ENCODE results near the gene CUBN.

CUBN gene

DNA sequence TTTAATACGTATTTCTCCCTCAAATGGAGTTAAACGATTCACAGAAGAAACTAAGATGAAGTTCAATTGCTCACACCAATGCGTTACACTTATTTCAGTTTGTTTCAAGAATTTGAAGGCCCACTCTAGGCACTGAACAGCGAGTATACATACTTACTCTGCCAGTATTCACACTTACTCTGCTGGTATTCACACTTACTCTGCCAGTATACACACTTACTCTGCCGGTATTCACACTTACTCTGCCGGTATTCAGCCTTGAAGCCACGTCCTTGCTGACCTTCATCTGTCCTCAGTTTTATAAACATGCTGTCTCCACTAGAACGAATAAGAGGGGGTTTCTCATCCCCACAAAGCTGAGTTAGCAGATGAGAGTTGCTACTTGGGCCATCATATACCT, 86.0 kb downstream of the CUBN start:
- TF ChIP-seq, protein P1, sequence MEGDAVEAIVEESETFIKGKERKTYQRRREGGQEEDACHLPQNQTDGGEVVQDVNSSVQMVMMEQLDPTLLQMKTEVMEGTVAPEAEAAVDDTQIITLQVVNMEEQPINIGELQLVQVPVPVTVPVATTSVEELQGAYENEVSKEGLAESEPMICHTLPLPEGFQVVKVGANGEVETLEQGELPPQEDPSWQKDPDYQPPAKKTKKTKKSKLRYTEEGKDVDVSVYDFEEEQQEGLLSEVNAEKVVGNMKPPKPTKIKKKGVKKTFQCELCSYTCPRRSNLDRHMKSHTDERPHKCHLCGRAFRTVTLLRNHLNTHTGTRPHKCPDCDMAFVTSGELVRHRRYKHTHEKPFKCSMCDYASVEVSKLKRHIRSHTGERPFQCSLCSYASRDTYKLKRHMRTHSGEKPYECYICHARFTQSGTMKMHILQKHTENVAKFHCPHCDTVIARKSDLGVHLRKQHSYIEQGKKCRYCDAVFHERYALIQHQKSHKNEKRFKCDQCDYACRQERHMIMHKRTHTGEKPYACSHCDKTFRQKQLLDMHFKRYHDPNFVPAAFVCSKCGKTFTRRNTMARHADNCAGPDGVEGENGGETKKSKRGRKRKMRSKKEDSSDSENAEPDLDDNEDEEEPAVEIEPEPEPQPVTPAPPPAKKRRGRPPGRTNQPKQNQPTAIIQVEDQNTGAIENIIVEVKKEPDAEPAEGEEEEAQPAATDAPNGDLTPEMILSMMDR (IDR thresholded peaks at IDR 0.05; ENCODE audit: low read depth, low read length), result no peak
- no peak overlapping the region for H3K4me3 ChIP-seq (replicated peaks in 1 of 2; ENCODE audit: low read depth in 2 of 2, low read length in 2 of 2)
- no peak for DNase-seq (ENCODE audit: low read depth in 2 of 2)

GRCh38 chr10:17041626-17042520, 87.7 kb downstream of the CUBN start:
- no peak overlapping the region for H3K4me3 ChIP-seq (replicated peaks in 1 of 2; ENCODE audit: low read depth in 2 of 2, low read length in 2 of 2)
- TF ChIP-seq, protein P1 (IDR thresholded peaks at IDR 0.05; ENCODE audit: low read depth, low read length), result no peak
- peak in 1 of 2 donors; percentile 26 for DNase-seq (ENCODE audit: low read depth in 2 of 2)

GRCh38 chr10:17038627-17039026, 91.0 kb downstream of the CUBN start:
- TF ChIP-seq, protein P1 (IDR thresholded peaks at IDR 0.05; ENCODE audit: low read depth, low read length), result no peak
- peak; percentile 51 to 91 for DNase-seq (ENCODE audit: low read depth in 2 of 2)
- H3K4me3 ChIP-seq (replicated peaks in 1 of 2; ENCODE audit: low read depth in 2 of 2, low read length in 2 of 2), result no peak overlapping the region

DNA sequence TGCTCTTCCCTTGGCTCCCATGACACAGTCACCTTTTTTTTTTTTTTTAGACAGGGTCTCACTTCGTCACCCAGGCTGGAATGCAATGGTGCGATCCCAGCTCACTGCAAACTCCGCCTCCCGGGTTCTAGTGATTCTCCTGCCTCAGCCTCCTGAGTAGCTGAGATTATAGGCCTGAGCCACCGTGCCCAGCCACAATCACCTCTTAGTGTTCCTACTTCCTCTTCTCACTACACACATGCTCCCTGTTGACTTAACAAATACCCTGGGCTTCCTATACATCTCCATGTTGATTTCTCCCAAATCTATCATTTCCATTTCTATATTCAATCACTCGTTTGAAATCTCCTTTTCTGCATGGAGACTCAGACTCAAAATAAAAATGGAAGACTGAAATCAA, 91.7 kb downstream of the CUBN start:
- DNase-seq (ENCODE audit: low read depth in 2 of 2), result no peak
- H3K4me3 ChIP-seq (replicated peaks in 1 of 2; ENCODE audit: low read depth in 2 of 2, low read length in 2 of 2), result no peak overlapping the region
- TF ChIP-seq, protein P1 (IDR thresholded peaks at IDR 0.05; ENCODE audit: low read depth, low read length), result no peak

- no peak for DNase-seq (ENCODE audit: low read depth in 2 of 2)
- TF ChIP-seq, protein P1 (IDR thresholded peaks at IDR 0.05; ENCODE audit: low read depth, low read length), result no peak
- H3K4me3 ChIP-seq (replicated peaks in 1 of 2; ENCODE audit: low read depth in 2 of 2, low read length in 2 of 2), result no peak overlapping the region
Measured at GRCh38 chr10:17035446-17035845, 94.2 kb downstream of the CUBN start.

DNA sequence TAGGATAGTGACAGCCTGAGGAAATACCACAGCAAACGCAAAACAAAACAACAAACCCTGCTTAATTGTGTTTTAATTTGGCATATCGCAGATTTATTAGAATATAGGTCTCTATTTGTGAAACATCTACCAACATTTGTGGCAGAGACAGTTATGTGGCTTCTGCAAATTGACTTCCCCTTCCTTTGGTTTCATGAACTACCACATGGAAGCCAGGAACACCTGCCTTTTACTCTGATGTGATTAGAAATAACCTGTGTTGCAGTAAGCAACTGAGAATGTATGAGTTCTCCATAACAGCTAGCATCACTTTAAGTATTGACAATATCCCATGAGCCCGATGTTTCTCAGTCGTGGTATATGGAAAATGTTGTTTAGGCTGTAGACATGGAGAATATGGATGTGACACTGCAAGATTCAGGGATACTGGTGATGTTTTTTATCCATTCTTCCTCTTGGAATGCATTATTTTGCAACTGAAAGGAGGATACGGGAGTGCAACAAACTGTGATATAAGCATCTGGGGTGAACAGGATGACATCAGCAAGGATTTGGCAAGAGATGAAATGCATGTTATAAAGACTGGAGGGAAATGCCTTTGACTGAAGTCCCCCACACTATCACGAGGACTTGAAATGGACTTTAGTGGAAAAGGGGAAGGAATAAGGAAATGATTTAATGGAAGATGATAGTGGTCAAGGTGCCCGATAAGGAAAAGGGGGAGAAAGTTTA, 95.9 kb downstream of the CUBN start:
- DNase-seq (ENCODE audit: low read depth in 2 of 2), result peak; percentile 69 to 80
- TF ChIP-seq, protein P1 (IDR thresholded peaks at IDR 0.05; ENCODE audit: low read depth, low read length), result no peak
- H3K4me3 ChIP-seq (replicated peaks in 1 of 2; ENCODE audit: low read depth in 2 of 2, low read length in 2 of 2), result no peak overlapping the region
